GM19452 (cell line): Measurements from ENCODE around the gene MEIG1.
A peak's percentile ranks its signal among the peaks of the same experiment; 100 is the strongest.
"Not testable (repeated sequence)": the region's sequence is repeated elsewhere in the genome, so short reads cannot be mapped to it uniquely, and the experiment has no call there.

Experiments used
- ATAC-seq: cut with Tn5 transposase; IDR thresholded peaks from one replicate; pipeline ENCODE4 v1.9.1; 2021; ENCODE audit not compliant: unreplicated experiment

Gene MEIG1

DNA sequence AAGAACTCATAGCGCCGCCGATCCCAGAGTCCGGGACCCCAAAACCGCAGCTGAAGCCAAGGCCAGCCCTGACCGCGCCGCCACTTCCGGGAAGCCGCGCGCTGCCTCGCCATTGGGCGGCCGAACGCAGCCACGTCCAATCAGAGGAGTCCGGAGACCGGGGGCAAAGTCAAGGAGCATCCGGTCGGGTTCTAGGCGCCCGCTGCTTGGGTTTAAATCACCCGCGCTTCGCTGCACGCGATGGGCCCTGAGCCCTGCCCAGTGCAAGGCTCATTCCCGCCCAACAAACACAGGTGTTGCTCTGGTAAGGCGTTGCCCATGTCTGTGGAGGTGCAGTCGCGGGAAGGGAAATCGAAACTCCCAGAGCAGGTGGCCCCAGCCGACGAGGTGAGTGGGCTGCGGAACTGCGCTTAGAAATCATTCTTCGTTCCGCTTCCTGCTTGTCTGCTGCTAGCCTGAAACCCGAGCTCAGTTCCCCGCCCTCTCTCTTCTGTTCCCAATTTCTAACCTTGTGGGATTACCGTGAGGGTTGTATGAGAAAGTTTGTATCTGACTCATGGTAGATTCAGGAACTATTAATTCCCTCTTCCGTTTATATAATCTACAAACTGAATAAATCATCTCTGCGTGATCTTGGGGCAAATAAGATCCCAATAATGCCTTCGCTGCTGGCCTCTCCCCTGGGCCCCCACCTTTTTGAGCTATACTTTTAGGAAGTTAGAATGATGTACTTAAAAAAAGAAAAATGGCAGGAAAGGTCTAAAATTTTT, 5.0 kb upstream of the MEIG1 start, which contains the start of gene DCLRE1C:
DCLRE1C (minus strand) TSS at position 96 of the 770 bp plus-strand sequence; CDS start at position 10, 86 bp downstream.
- ATAC-seq, result peak; percentile 79

DNA sequence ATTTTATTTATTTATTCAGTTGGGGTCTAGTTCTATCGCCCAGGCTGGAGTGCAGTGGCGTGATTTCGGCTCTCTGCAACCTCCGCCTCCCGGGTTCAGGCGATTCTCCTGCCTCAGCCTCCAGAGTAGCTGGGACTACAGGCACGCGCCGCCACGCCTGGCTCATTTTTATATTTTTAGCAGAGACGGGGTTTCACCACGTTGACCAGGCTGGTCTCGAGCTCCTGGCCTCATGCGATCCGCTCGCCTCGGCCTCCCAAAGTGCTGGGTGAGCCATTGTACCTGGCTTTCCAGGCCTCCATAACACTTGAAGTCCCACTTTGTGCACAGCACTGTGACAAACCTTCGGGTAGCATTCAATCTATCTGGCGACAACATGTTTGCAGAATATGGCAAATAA, 4.3 kb upstream of the MEIG1 start:
- no peak for ATAC-seq

DNA sequence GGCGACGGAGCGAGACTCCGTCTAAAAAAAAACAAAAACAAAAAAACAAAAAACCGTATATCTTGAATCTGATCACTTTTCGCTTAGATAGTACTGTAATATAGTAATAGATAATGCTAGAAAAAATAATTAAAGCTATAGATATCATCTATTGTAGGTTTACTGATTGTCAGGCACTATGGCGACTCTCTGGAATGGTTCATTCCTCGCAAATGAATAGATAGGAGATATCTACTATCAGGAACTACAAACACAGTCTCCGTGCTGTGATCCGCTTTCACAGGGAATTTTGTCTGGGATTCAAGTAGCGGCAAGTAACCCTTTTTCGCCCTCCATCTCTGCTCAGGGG, 342 bp upstream of the MEIG1 start:
- no peak for ATAC-seq

DNA sequence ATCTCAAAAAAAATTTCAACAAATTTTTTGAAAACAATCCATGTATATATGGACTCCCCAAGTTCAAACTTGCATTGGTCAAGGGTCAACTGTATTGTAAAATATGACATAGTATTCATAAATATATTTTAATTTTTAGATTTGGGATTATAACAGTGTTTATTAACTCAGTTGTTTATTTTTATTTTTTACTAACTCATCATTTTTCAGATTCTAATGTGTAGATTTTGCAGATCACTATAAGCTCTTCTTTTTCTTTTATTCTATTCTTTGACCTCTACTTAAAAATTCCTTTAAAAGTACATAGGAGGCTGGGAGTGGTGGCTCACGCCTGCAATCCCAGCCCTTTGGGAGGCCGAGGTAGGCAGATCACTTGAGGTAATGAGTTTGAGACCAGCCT, 8.7 kb downstream of the MEIG1 start:
- ATAC-seq, result no peak

DNA sequence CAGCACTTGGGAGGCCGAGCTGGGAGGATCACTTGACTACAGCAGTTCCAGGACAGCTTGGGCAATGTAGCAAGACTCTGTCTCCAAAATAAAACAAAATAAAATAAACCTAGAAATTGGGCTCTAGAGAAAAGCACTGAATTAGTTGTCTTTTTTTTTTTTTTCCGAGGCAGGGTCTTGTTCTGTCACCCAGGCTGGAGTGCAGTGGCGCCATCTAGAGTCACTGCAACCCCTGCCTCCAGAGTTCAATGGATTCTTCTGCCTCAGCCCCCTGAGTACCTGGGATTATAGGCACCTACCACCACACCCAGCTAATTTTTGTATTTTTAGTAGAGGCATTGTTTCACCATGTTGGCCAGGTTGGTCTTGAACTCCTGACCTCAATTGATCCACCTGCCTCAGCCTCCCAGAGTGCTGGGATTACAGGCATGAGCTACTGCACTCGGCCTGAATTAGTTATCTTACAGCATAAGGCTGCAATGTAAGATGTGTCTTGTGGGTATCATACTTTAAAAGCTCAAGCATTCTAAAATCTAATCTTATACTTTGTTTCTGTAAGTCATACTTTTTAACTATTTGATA, 12.8 kb downstream of the MEIG1 start:
- ATAC-seq, result no peak

DNA sequence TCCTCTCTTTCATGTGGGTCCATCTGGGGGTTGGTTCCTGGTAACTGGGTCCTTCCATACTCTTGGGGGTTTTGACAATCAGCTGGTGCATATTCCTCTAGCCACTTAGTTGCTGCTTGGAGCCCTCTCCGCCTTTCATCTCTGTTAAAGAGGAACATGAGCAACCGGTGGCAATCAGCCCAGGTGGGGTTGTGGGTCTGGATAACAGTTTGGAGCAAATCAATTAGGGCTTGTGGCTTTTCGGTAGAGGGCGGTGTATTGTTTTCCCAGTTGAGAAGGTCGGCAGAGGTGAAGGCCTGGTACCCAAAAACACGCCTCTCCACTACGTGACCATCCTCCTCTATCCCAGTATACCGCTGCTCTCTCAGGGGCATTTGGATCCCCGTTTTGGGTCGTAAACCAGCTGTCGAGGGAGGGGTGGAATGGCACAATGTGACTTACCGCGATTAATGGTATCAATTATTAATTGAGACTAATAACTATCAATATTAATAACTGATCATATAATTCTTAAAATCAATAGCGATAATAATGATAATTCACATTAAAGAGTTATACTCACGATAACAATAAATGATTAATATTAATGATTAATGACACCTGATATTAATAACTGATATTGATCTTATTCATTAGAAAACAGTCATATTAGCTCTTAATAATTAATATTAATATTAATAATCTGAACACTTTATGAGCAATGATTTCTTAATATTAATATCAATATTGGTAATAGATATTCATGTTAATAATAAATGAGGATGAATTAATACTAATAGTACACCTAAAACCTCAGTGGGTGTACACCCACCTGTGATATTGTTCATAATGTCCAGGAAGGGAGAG, 15.2 kb downstream of the MEIG1 start:
- not testable (repeated sequence) for ATAC-seq

DNA sequence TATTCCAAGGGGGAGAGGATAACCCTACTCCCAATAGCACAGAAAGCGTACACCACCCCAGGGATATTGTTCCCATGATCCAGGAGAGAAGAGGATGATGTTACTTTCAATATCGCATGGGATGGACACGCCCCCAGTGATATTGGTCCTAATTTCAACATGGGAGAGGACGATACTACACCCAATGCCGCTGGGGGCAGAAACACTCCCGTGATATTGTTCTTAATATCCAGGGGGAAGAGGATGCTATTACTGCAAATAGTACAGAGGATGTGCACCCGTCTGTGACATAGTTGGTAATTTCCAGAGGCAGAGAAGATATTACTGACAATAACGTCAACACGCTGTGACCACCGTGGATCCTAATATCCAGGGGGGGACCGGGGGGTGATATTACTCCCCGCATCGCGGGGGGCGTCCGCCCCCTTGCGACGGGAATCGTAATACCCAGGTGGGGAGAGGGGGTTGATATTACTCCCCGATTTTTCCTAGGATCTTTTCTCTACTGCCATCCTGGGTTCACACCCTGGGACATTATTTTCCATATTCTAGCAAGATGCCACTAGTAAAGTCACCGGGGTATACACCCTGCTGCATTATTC, 16.6 kb downstream of the MEIG1 start:
- ATAC-seq, result no peak

DNA sequence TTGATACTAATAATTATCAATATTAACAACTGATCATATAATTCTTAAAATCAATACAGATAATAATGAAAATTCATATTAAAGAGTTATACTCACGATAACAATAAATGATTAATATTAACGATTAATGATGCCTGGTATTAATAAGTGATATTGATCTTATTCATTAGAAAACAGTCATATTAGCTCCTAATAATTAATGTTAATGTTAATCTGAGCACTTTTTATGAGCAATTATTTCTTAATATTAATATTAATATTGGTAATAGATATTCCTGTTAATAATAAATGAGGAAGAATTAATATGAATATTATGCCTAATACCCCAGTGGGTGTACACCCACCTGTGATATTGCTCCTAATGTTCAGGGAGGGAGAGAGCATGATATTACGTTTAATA, 23.6 kb downstream of the MEIG1 start:
- ATAC-seq, result no peak

DNA sequence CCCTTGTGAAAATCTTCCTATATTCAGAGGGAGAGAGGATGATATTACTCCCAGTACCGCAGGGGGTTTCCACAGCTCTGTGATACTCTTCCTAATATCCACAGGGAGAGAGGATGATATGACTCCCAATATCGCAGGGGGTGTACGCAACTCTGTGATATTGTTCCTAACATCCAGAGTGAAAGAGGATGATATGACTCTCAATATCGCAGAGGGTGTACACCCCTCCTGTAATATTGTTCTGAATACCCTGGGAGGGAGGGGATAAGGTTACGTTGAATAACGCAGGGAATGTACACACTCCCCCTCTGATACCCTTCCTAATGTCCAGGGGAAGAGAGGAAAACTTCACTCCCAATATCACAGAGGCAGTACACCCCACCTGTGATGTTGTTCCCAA, 30.4 kb downstream of the MEIG1 start:
- not testable (repeated sequence) for ATAC-seq

DNA sequence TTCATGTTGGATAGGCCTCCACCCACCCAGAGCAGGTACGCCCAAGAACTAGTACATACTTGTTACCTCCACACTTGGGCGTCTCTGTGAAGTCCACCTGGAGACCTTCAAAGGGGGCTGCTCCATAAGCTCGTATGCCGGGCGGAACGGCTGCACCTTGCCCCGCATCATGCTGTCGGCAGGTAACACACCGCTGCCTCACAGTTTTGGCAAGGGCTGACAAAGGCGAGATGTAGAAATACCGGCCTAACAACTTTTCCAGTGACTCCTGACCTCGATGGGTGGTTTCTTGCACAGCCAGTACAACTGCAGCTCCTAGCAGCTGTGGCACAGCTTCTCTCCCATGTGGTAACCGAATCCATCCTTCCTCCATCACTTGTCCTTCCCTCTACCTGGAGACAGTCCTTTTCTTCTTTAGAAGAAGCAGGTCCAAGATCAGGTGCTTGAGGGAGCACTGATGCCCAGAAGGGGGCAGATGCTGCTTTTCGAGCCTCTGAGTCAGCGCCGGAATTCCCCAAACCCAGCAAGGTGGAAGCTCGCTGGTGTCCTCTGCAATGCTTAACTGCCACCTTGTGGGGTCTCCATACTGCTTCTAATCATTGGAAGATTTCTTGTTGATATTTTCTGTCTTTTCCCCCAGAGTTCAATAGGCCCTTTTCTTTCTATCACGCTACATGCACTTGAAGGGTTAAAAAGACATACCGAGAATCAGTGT, 32.0 kb downstream of the MEIG1 start:
- ATAC-seq, result not testable (repeated sequence)

DNA sequence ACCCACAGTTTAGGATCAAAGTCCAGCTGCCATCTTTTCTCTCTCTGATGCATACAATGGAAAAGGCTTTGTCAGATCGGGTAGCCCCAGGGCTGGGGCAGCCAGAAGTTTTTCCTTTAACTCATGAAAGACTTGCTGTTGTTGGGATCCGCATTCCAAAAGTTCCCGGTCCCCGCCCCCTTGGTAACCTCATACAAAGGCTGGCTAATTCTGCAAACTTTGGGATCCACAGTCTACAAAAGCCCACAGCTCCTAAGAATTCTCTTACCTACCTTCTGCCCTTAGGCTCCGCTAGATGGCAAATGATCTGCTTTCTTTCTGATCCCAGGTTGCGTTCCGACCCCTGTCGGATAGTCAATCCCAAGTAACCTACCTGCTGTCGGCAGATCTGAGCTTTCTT, 33.1 kb downstream of the MEIG1 start:
- not testable (repeated sequence) for ATAC-seq

DNA sequence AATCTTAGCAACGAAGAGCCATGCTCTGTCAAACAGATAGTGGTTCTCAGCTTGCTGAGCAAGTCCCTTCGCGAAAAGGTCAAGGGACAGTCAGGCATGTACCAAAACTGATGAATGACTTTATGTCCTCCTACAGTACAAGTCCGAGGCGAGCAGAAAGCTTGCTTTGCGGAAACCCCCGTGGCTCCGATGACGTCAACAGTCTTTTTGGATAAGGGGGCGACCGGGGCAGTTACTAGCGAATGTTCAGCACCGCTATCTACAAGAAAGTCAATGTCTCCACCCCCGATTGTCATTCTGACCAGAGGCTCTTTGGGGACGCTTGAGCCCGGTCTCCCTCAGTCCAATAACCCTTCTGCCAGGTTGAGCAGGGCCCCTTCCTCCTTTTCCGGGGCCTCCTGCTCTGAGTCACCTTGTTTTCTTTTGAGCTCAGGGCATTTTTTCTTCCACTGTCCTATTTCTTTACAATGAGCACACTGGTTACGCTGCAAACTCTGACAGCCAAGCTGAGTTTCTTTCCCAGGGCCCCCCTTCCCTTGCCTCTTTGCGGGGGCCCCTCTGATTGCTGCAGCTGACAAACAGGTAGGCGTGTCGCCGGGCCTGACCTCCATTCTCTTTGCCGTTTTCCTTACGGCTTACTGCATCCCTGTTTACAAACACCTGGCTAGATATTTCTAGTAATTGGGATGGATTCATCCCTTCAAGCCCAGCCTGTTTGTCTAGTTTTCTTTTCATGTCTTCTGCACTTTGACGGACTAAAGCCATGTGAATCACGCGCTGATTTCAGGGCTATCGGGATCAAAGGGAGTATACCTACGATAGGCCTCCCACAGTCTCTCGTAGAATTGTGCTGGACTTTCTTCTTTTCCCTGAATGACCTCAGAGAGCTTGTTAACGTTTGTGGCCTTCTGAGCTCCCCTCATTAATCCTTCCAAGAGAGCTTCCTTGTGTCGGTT, 34.6 kb downstream of the MEIG1 start:
- not testable (repeated sequence) for ATAC-seq

DNA sequence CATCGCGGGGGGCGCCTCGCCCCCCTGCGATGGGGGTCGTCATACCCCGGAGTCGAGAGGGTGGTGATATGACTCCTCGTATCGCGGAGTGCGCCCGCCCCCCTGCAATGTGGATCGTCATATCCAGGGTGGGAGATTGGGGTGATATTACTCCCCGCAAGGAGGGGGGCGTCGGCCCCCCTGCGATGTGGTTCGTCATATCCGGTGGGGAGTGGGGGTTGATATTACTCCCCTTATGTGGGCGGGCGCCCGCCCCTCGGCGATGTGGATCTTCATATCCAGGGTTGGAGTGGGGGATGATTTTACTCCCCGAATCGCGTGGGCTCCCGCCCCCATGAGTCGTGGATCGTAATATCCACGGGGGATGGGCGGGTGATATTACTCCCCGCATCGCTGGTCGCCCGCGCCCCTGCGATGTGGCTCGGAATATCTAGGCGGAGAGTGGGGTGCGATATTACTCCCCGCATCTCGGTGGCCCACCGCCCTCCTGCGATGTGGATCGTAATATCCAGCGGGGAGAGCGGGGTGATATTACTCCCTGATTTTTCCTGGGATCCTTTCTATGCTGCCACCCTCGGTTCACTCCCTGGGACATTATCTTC, 36.9 kb downstream of the MEIG1 start:
- ATAC-seq, result no peak

DNA sequence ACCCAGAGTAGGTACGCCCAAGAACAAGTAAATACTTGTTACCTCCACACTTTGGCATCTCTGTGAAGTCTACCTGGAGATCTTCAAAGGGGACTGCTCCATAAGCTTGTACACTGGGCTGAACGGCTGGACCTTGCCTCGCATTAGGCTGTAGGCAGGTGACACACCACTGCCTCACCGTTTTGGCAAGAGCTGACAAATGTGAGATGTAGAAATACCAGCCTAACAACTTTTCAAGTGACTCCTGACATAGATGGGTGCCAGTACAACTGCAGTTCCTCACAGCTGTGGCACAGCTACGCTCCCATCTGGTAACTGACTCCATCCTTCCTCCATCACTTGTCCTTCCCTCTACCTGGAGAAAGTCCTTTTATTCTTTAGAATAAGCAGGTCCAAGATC, 54.3 kb downstream of the MEIG1 start:
- ATAC-seq, result not testable (repeated sequence)

DNA sequence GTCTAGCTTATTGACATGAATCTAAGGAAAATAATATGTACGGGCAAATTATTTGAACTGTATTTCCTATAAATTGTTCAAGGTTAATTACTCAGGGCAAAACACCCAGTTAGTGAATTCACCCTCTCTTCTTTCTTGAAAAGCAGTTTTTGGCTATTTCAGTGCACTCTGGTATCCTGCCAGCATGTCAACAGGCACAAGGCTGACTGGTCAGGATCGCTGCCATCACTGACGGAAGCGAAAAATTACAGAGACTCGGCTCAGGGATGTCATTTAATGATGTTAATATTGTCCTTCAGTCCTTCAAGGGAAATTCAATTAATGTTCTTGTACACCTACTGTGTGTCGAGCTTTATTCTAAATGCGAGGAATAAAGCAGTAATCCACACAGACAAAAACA, 56.3 kb downstream of the MEIG1 start:
- ATAC-seq, result no peak

DNA sequence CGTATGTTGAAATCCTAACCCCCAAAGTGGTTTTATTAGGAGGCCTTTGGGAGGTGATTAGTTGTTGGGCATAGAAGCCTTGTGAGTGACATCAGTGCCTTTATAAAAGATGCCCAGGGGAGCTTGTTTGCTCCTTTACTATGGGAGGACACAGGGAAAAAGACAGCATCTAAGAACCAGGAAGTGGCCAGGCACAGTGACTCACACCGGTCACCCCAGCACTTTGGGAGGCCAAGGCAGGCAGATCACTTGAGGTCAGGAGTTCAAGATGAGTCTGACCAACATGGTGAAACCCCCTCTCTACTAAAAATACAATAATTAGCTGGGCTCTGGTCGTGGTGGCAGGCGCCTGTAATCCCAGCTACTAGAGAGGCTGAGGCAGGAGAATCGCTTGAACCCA, 61.8 kb downstream of the MEIG1 start:
- not testable (repeated sequence) for ATAC-seq
